A673 (cell line): Measurements from ENCODE around the gene USP22. TPM values are rescaled to one million over a fixed set of nuclear protein-coding genes. Genes with fewer than 3 reads are reported as not detected.

Experiments
- BruUV-seq: library from RNA; stranded (reverse); fragments of 400-500 nt; replicated peaks from 2 replicates; lab custom pipeline; 2021; lab: Mats Ljungman, UMichigan
- CTCF ChIA-PET: fragments of 300-600 bp; sonication (Branson Sonifier 250); formaldehyde crosslinking; loops from one replicate; lab custom pipeline; 2022; ENCODE audit warnings: antibody characterized with exemption; lab: Charles Lee
- POLR2A ChIA-PET: fragments of 300-600 bp; sonication (Branson Sonifier 250); formaldehyde crosslinking; loops from one replicate; lab custom pipeline; 2022; ENCODE audit warnings: antibody characterized with exemption; ENCODE audit not compliant: low non-redundant PET; lab: Charles Lee
- DNase-seq: peaks from one replicate; pipeline ENCODE4 v3.0.0-alpha.2; 2015; ENCODE audit warnings: low spot score
- H3K27ac ChIP-seq: fragments of 200-600 bp; sonication (generic); 2 replicates; pipeline ENCODE4 v1.5.1; 2016; ENCODE audit warnings: mixed run types, low read depth, mild to moderate bottlenecking, mixed read lengths, antibody characterized with exemption, low read length; ENCODE audit not compliant: poor library complexity, severe bottlenecking
- H3K27me3 ChIP-seq: fragments of 200-600 bp; sonication (generic); replicated peaks from 2 replicates; pipeline ENCODE4 v1.6.1; 2017; ENCODE audit warnings: mixed run types, low read depth, mild to moderate bottlenecking, mixed read lengths, antibody characterized with exemption, low read length; ENCODE audit not compliant: insufficient read depth, poor library complexity
- H3K36me3 ChIP-seq: fragments of 200-600 bp; sonication (generic); 2 replicates; pipeline ENCODE4 v1.6.1; 2016; ENCODE audit warnings: mixed run types, mild to moderate bottlenecking, mixed read lengths, antibody characterized with exemption, low read length; ENCODE audit not compliant: insufficient read depth, poor library complexity, severe bottlenecking
- H3K4me1 ChIP-seq: fragments of 200-600 bp; sonication (generic); 2 replicates; pipeline ENCODE4 v1.6.1; 2017; ENCODE audit warnings: mixed run types, mild to moderate bottlenecking, mixed read lengths, antibody characterized with exemption, low read length; ENCODE audit not compliant: insufficient read depth, poor library complexity, severe bottlenecking
- H3K4me3 ChIP-seq: fragments of 200-600 bp; sonication (generic); 2 replicates; pipeline ENCODE4 v1.5.1; 2016; ENCODE audit warnings: low read depth, mixed run types, mild to moderate bottlenecking, mixed read lengths, low read length; ENCODE audit not compliant: poor library complexity, severe bottlenecking
- H3K9me3 ChIP-seq: fragments of 200-600 bp; sonication (generic); 2 replicates; pipeline ENCODE4 v1.6.1; 2016; ENCODE audit warnings: mixed run types, low read depth, mild to moderate bottlenecking, mixed read lengths, antibody characterized with exemption, low read length; ENCODE audit not compliant: poor library complexity, severe bottlenecking
- CTCF ChIP-seq: fragments of 300-800, 200-600 bp; sonication (generic); conservative IDR thresholded peaks from 2 replicates; pipeline ENCODE4 v1.5.1; 2017; ENCODE audit warnings: low read depth, mild to moderate bottlenecking, antibody characterized with exemption, low read length, moderate library complexity, mixed read lengths
- EZH2 ChIP-seq: fragments of 200-600 bp; sonication (generic); IDR thresholded peaks from 2 replicates; pipeline ENCODE4 v1.6.1; 2017; ENCODE audit warnings: borderline replicate concordance, low read depth, mild to moderate bottlenecking, mixed read lengths, antibody characterized with exemption, low read length; ENCODE audit not compliant: poor library complexity, severe bottlenecking
- intact Hi-C: fragments of 100-400 bp; cut with micrococcal nuclease; formaldehyde crosslinking; loops from one replicate; pipeline ENCODE4 v1.10.0; 2022; ENCODE audit not compliant: unreplicated experiment
- total RNA-seq: library from RNA; stranded (reverse); gene quantifications from 2 replicates; pipeline ENCODE4 v1.2.3, GENCODE V29; 2021

The USP22 gene
- total RNA-seq, 1 experiment from 2014 or later: 288 TPM

GRCh38 chr17:20989991-20990855 is 52.6 kb downstream of the USP22 start:
- ChIA-PET CTCF (no interaction called here), POLR2A (no interaction called here)
- no peak overlapping the region for H3K4me3 ChIP-seq
- intact Hi-C loops: loop anchor here (5.0 to 10.0 kb wide), 3 partner anchors 83 to 138 kb away; no protein-coding TSS in a partner anchor
- no peaks in the 10 kb centered on the region for H3K27me3 ChIP-seq
- TF ChIP-seq CTCF (no peak), EZH2 (no peak)
- H3K36me3 ChIP-seq: no peaks in the 10 kb centered on the region
- H3K27ac ChIP-seq: no peak overlapping the region
- no peak for DNase-seq
- no peaks in the 10 kb centered on the region for H3K9me3 ChIP-seq
- no TSS peak for BruUV-seq
- no peaks in the 10 kb centered on the region for H3K4me1 ChIP-seq

- no peak overlapping the region for H3K4me3 ChIP-seq
- BruUV-seq: no TSS peak
- no peak overlapping the region for H3K27ac ChIP-seq
- CTCF ChIA-PET: interaction anchor here (0.6 kb wide), 1 partner anchor 26 kb away, joined by 3 read pairs; no protein-coding TSS in a partner anchor
- no peaks in the 10 kb centered on the region for H3K27me3 ChIP-seq
- H3K9me3 ChIP-seq: no peaks in the 10 kb centered on the region
- POLR2A ChIA-PET: no interaction called here
- no peaks in the 10 kb centered on the region for H3K36me3 ChIP-seq
- intact Hi-C loops: no loop called here
- H3K4me1 ChIP-seq: no peaks in the 10 kb centered on the region
- DNase-seq: no peak
- TF ChIP-seq CTCF: no peak
- no peak for TF ChIP-seq EZH2
Measured at GRCh38 chr17:20989481-20989880, 53.3 kb downstream of the USP22 start.

- DNase-seq: no peak
- H3K27ac ChIP-seq: no peak overlapping the region
- BruUV-seq: no TSS peak
- no peaks in the 10 kb centered on the region for H3K36me3 ChIP-seq
- H3K9me3 ChIP-seq: no peaks in the 10 kb centered on the region
- intact Hi-C loops: no loop called here
- H3K4me3 ChIP-seq: no peak overlapping the region
- POLR2A ChIA-PET: no interaction called here
- H3K27me3 ChIP-seq: no peaks in the 10 kb centered on the region
- H3K4me1 ChIP-seq: no peaks in the 10 kb centered on the region
- CTCF ChIA-PET: no interaction called here
- no peak for TF ChIP-seq CTCF
- no peak for TF ChIP-seq EZH2
Measured at GRCh38 chr17:20988896-20989295, 53.9 kb downstream of the USP22 start.
